GM19397 (cell line): ENCODE results near the gene SEMA4D.
"Not testable (repeated sequence)": the region's sequence is repeated elsewhere in the genome, so short reads cannot be mapped to it uniquely, and the experiment has no call there.

Experiments used
- ATAC-seq: cut with Tn5 transposase; IDR thresholded peaks from one replicate; pipeline ENCODE4 v1.9.1; 2021; ENCODE audit warnings: mild to moderate bottlenecking, moderate library complexity; ENCODE audit not compliant: unreplicated experiment

SEMA4D gene

GRCh38 chr9:89482901-89483361 lies 15.0 kb downstream of the SEMA4D start:
- no peak for ATAC-seq

GRCh38 chr9:89482056-89482851 lies 15.7 kb downstream of the SEMA4D start:
- no peak for ATAC-seq

GRCh38 chr9:89481538-89481915 lies 16.4 kb downstream of the SEMA4D start:
- ATAC-seq = no peak

- ATAC-seq = no peak
Observed at GRCh38 chr9:89480825-89481537, 16.9 kb downstream of the SEMA4D start.

GRCh38 chr9:89480372-89480771 lies 17.5 kb downstream of the SEMA4D start:
- ATAC-seq = not testable (repeated sequence)

GRCh38 chr9:89479669-89480011 lies 18.3 kb downstream of the SEMA4D start:
- not testable (repeated sequence) for ATAC-seq

GRCh38 chr9:89478821-89479668 lies 18.9 kb downstream of the SEMA4D start:
- no peak for ATAC-seq

GRCh38 chr9:89477811-89478630 lies 19.9 kb downstream of the SEMA4D start:
- ATAC-seq = no peak

- no peak for ATAC-seq
Observed at GRCh38 chr9:89477384-89477783, 20.5 kb downstream of the SEMA4D start.

- no peak for ATAC-seq
Observed at GRCh38 chr9:89476546-89476945, 21.4 kb downstream of the SEMA4D start.

- ATAC-seq = no peak
Observed at GRCh38 chr9:89475891-89476440, 21.9 kb downstream of the SEMA4D start.

GRCh38 chr9:89474939-89475338 lies 23.0 kb downstream of the SEMA4D start:
- no peak for ATAC-seq

- no peak for ATAC-seq
Observed at GRCh38 chr9:89473762-89474469, 24.0 kb downstream of the SEMA4D start.

- not testable (repeated sequence) for ATAC-seq
Observed at GRCh38 chr9:89471796-89472320, 26.1 kb downstream of the SEMA4D start.

- ATAC-seq = no peak
Observed at GRCh38 chr9:89471390-89471789, 26.5 kb downstream of the SEMA4D start.

- no peak for ATAC-seq
Observed at GRCh38 chr9:89470224-89470839, 27.6 kb downstream of the SEMA4D start.

GRCh38 chr9:89469003-89469402 lies 28.9 kb downstream of the SEMA4D start:
- ATAC-seq = no peak

GRCh38 chr9:89468281-89468960 lies 29.5 kb downstream of the SEMA4D start:
- ATAC-seq = no peak
